GM20000 (cell line): Measurements from ENCODE around the gene ADAMTS15.

Experiments used
- DNase-seq: peaks from one replicate; pipeline ENCODE4 v3.0.0; 2012; ENCODE audit warnings: low spot score
- TF ChIP-seq, protein P1 (sequence below): IDR thresholded peaks from 2 replicates; pipeline ENCODE4 v1.5.1; 2012; ENCODE audit warnings: mild to moderate bottlenecking, control low read depth; ENCODE audit errors: extremely low read depth, missing control alignments

Gene ADAMTS15

DNA sequence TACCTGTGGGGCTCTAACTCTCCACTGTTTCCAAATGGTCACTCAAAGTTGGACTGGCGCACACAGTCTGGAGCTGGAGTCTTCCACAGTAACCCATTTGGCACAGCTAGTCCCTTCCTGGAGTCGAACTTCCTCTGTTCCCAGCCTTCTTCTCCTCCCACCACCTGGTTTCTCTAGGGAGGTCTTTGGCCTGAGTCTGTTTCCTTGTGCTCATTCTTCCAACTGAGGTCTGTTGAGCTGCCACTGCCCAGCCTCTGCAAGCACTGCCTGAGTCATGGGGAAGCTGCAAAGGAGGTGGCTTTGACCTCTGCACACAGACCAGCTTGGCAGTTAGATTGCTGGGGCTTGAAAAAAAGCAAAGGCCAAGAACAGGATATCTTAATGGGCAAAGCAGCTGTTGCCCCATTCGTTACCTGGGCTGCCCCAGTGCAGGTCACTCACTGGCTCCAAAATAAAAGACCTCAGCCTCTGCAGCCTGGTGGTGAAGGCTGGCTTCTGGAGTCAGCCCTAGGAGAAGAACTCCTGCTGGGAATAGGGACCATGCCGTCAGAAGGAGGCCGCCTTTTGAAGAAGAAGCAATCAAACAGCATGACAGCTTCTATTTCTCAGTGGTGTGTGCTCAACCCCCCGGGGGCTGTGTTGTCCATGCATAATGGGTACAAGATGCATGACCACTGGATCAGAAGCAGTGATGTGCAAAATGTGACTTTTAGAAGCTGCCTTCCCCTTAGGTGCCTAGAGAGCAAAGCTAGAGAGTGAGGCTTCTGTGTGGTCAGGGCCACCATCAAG, 3.0 kb downstream of the ADAMTS15 start:
- TF ChIP-seq, protein P1, sequence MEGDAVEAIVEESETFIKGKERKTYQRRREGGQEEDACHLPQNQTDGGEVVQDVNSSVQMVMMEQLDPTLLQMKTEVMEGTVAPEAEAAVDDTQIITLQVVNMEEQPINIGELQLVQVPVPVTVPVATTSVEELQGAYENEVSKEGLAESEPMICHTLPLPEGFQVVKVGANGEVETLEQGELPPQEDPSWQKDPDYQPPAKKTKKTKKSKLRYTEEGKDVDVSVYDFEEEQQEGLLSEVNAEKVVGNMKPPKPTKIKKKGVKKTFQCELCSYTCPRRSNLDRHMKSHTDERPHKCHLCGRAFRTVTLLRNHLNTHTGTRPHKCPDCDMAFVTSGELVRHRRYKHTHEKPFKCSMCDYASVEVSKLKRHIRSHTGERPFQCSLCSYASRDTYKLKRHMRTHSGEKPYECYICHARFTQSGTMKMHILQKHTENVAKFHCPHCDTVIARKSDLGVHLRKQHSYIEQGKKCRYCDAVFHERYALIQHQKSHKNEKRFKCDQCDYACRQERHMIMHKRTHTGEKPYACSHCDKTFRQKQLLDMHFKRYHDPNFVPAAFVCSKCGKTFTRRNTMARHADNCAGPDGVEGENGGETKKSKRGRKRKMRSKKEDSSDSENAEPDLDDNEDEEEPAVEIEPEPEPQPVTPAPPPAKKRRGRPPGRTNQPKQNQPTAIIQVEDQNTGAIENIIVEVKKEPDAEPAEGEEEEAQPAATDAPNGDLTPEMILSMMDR = no peak
- no peak for DNase-seq

DNA sequence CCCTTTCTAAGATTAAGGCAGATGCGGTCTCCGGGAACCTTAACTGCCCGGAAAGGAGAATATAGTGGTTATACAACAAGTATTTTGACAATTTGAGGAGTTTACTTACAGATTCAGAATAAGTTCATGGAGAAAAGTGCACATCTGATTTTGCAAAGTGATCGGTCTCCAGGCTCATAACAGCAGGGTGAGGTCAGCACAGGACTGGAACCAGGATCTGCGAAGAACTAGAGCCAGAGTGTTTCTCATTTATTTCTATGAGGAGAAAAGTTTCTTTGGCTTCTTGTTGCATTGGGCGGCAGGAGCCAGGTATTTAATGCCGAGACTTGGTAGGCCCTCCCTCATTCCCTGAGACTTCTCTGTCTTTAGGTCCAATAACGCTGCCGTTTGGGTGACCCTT, 3.7 kb downstream of the ADAMTS15 start:
- DNase-seq = no peak
- TF ChIP-seq, protein P1 = no peak

DNA sequence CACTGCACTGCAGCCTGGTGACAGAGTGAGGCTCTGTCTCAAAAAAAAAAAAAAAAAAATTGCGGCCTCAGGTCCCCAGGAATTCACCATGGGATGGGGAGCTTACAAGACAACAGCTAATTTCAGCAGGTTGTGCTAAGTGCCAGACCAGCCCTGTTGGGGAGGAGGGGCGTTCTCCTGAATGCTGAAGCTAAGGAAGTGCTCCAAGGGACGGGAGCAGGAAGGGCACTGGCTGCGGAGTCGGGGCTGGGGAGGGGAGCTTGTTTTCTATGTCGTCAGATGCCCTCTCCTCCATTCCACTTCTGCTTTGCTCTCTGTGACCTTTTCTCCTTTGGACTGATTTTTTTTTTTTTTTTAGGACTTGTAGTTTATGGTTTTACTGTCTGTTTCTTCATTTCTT, 4.5 kb downstream of the ADAMTS15 start:
- TF ChIP-seq, protein P1 = no peak
- DNase-seq = no peak

DNA sequence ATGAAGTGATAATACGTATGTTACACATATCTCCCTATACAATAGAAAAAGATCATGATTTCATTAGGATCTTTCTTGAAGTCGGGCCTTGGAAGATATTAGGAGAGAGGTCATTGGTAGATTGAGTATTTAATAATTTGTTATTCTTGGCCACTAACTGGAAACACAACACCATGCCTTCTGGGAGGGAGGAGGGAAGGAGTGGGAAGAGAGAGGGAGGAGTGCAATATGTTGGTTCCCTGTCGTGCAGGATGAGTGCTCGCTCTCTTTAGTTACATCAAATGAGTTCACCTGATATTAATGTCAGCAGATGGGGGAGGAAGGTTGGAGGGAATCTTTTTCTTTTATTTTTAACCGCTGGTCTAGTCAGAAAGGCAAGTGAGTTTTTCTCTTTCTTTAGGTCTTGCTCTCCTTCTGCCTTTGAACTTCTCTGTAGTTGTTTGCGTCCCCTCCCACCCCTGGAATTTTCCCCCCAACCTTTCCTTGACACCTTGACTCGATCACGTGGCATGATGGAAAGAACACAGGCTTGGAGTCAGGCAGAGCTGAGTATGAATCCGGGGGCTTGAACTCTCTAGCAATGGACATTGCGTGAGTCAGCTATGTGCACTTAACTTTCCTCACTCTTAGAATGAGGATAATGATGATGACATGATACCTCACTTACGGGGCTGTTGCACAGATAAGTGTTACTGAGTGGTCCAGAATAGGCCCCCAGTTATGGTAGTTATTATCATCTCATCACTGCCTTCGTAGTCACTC, 6.2 kb downstream of the ADAMTS15 start:
- TF ChIP-seq, protein P1 = no peak
- no peak for DNase-seq

DNA sequence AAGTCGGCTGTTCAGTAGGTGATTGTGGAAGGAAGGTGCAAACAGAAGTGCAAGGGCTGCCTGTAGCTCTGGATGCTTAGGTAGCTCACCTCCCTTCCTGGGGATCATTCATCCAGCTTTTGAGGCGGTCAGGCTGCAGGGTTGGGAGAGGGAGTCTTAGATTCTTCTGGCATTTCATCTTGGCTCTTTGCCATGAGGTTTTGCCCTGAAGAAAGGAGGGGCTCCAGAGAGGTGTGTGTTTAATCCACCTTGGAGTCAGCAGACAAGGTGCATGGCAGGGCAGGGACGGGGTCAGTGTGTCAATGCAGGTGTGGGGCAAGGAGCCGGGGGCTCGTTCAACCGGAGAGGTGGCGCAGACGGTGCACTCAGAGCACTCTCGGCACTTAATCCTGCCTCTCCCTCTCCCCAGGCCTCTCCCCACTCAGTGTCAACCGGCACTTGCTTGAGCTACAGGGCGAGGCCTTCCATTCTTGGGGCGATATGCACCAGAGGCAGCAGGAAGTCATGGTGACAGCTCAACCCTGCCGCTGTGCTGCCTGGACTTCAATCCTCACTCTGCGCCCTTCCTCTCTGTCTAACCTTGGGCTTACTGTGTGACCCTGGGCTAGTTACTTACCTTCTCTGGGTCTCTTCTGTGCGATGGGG, 7.2 kb downstream of the ADAMTS15 start:
- TF ChIP-seq, protein P1 = no peak
- DNase-seq = no peak

DNA sequence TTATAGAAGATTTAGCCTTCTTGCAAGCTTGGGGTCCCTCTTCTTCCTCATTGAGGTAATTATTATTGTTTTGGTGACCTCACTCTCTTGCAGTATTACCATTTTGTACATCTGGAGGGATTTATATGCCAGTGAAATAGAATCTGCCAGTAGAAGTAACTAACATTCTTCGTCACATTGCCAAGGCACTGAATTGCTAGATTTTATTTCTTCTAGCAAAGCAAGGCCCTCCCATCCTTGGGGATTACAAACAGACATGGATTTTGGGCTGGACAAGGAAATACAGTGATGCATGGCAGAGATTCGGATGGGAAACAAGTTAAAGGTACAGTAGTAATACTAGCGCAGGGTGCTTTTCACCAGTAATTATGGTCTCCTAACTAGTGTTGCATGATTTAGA, 7.8 kb downstream of the ADAMTS15 start:
- DNase-seq = no peak
- TF ChIP-seq, protein P1 = no peak

DNA sequence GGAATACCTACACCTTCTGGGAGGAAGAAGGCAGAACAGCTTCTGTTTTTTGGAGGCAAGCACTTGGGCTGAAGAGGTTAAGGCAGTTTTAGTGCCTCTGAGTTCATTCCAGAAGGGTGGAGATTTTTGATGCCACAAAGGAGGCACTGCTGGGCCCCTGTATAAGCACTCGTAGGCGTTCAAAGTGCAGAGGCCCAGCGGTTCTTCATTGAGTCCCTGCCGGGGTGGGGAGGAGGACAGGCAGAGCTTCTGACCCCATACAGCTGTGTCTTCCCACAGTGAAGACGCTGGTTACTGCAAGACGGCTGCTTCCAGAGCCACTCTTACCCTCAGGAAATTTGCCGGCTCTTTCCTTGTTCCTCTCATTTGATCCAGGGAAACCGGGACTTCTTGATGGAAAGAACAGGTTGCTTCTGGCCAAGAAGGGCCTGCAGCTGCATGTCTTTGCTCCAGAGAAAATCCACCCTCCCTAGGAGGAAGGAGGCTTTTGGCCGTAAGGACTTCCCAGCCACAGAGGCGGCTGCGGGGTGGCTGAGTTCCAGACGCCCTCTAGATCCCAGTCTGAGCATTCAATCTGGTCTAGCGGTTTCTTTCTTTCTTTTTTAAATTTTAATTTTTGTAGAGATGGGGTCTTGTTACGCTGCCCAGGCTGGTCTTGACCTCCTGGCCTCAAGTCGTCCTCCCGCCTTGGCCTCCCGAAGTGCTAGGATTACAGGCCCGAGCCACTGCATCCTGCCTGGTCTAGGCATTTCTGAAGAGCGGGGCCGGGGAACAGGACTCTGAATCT, 9.4 kb downstream of the ADAMTS15 start:
- DNase-seq = no peak
- TF ChIP-seq, protein P1 = no peak
